Panc1 (cell line): Measurements from ENCODE around the gene DENND2A. TPM values are rescaled to one million over a fixed set of nuclear protein-coding genes. Genes with fewer than 3 reads are reported as not detected.

Experiments used
- ATAC-seq: fragments of 200-7000 bp; cut with Tn5 transposase; 2 replicates; pipeline ENCODE4 v1.9.1; 2020; ENCODE audit warnings: mild to moderate bottlenecking, moderate library complexity
- BruUV-seq: library from RNA; stranded (reverse); fragments of 400-500 nt; replicated peaks from 2 replicates; lab custom pipeline; 2021; lab: Mats Ljungman, UMichigan
- CTCF ChIA-PET: fragments of 300-600 bp; sonication (Branson Sonifier 250); formaldehyde crosslinking; loops from one replicate; lab custom pipeline; 2022; ENCODE audit warnings: antibody characterized with exemption; lab: Charles Lee
- POLR2A ChIA-PET: fragments of 300-600 bp; sonication (Branson Sonifier 250); formaldehyde crosslinking; loops from one replicate; lab custom pipeline; 2022; ENCODE audit warnings: antibody characterized with exemption; lab: Charles Lee
- DNase-seq: peaks from one replicate; pipeline ENCODE4 v3.0.0-alpha.2; 2010; ENCODE audit warnings: low read depth, low spot score
- H3K27ac ChIP-seq: 2 replicates; pipeline ENCODE4 v1.5.1; 2011; ENCODE audit warnings: mild to moderate bottlenecking, low read length, inconsistent platforms
- H3K27me3 ChIP-seq: fragments of 200-500 bp; sonication (Bioruptor generic); 2 replicates; pipeline ENCODE4 v1.6.0; 2014; ENCODE audit warnings: low read length, inconsistent platforms; ENCODE audit not compliant: control insufficient read depth, insufficient read depth
- H3K36me3 ChIP-seq: fragments of 200-500 bp; sonication (Bioruptor generic); 2 replicates; pipeline ENCODE4 v1.5.1; 2014; ENCODE audit warnings: inconsistent platforms, mild to moderate bottlenecking, low read length, moderate library complexity; ENCODE audit not compliant: control insufficient read depth, insufficient read depth
- H3K4me1 ChIP-seq: 2 replicates; pipeline ENCODE4 v1.5.1; 2011; ENCODE audit warnings: inconsistent platforms, mild to moderate bottlenecking, low read length, moderate library complexity; ENCODE audit not compliant: control insufficient read depth, insufficient read depth
- H3K4me3 ChIP-seq, 2 experiments: 2 replicates each; pipeline ENCODE4 v1.5.1; 2011 to 2012; ENCODE audit warnings: low read depth in 2 of 2, low read length in 2 of 2, mild to moderate bottlenecking in 2 of 2, inconsistent platforms in 1 of 2, moderate library complexity in 1 of 2
- H3K9me3 ChIP-seq: fragments of 200-500 bp; sonication (Bioruptor generic); 2 replicates; pipeline ENCODE4 v1.5.1; 2014; ENCODE audit warnings: low read depth, mild to moderate bottlenecking, inconsistent platforms, low read length, moderate library complexity; ENCODE audit not compliant: control insufficient read depth, insufficient read depth
- CTCF ChIP-seq: fragments of 450-650 bp; IDR thresholded peaks from 2 replicates; pipeline ENCODE4 v1.5.1; 2017; ENCODE audit warnings: mild to moderate bottlenecking
- POLR2AphosphoS5 ChIP-seq: IDR thresholded peaks from 2 replicates; pipeline ENCODE4 v1.6.1; 2012; ENCODE audit warnings: mild to moderate bottlenecking, low read depth, low read length, moderate library complexity
- REST ChIP-seq, 2 experiments: IDR thresholded peaks; 2 replicates each; pipeline ENCODE4 v1.6.1; 2011 to 2012; ENCODE audit warnings: low read depth in 2 of 2, control low read depth in 1 of 2, low read length in 1 of 2, mild to moderate bottlenecking in 1 of 2, moderate library complexity in 1 of 2; ENCODE audit not compliant: insufficient read depth in 1 of 2
- SIN3A ChIP-seq: IDR thresholded peaks from 2 replicates; pipeline ENCODE4 v1.6.1; 2012; ENCODE audit warnings: low read depth, mild to moderate bottlenecking, low read length, moderate library complexity, borderline replicate concordance; ENCODE audit not compliant: insufficient read depth
- TCF7L2 ChIP-seq: IDR thresholded peaks from 2 replicates; pipeline ENCODE4 v1.6.1; 2011; ENCODE audit warnings: mild to moderate bottlenecking, low read depth, low read length, inconsistent platforms
- in situ Hi-C: cut with HindIII; loops from 2 replicates; pipeline ENCODE4 v1.10.0; 2016; ENCODE audit warnings: low sequenced_read_pairs, low pct_unique_long_range_greater_than_20kb
- intact Hi-C: fragments of 100-400 bp; cut with micrococcal nuclease; formaldehyde crosslinking; loops from one replicate; pipeline ENCODE4 v1.10.0; 2022; ENCODE audit not compliant: unreplicated experiment
- total RNA-seq: library from RNA; stranded (reverse); gene quantifications from one replicate; pipeline ENCODE4 v1.2.1, GENCODE V29; 2021; ENCODE audit not compliant: unreplicated experiment

DENND2A gene
- total RNA-seq, 1 experiment from 2014 or later: 1.4 TPM

GRCh38 chr7:140577651-140578050 lies 63.0 kb downstream of the DENND2A start:
- BruUV-seq: no TSS peak
- TF ChIP-seq POLR2AphosphoS5: no peak
- no peak for TF ChIP-seq REST (IDR thresholded peaks at IDR 0.05; ENCODE audit: insufficient read depth in 1 of 2, low read depth in 2 of 2, low read length in 1 of 2)
- CTCF ChIA-PET: no interaction called here
- ATAC-seq: no peak
- no peak overlapping the region for H3K4me3 ChIP-seq
- in situ Hi-C loops: no loop called here
- H3K27me3 ChIP-seq: no peaks in the 10 kb centered on the region
- no peaks in the 10 kb centered on the region for H3K36me3 ChIP-seq
- intact Hi-C loops: no loop called here
- no peak for DNase-seq
- no peaks in the 10 kb centered on the region for H3K9me3 ChIP-seq
- POLR2A ChIA-PET: no interaction called here
- no peaks in the 10 kb centered on the region for H3K4me1 ChIP-seq
- H3K27ac ChIP-seq: no peak overlapping the region

GRCh38 chr7:140576589-140576988 lies 64.0 kb downstream of the DENND2A start:
- DNase-seq (no peak), ATAC-seq (no peak)
- POLR2A ChIA-PET: no interaction called here
- intact Hi-C loops: no loop called here
- BruUV-seq: no TSS peak
- Histone ChIP-seq H3K27me3 (no peaks in the 10 kb centered on the region), H3K4me3 (no peak overlapping the region), H3K36me3 (no peaks in the 10 kb centered on the region), H3K9me3 (no peaks in the 10 kb centered on the region), H3K4me1 (no peaks in the 10 kb centered on the region), H3K27ac (no peak overlapping the region)
- TF ChIP-seq CTCF: no peak
- no peak for TF ChIP-seq TCF7L2
- no peak for TF ChIP-seq POLR2AphosphoS5
- TF ChIP-seq SIN3A: no peak
- CTCF ChIA-PET: interaction anchor here (0.6 kb wide), 1 partner anchor 27 kb away, joined by 4 read pairs; no protein-coding TSS in a partner anchor
- in situ Hi-C loops: no loop called here

- H3K27ac ChIP-seq: no peak overlapping the region
- H3K4me3 ChIP-seq: no peak overlapping the region
- ChIA-PET POLR2A (no interaction called here), CTCF (no interaction called here)
- no TSS peak for BruUV-seq
- in situ Hi-C loops (no loop called here), intact Hi-C loops (no loop called here)
- H3K4me1 ChIP-seq: peaks cover 7% of the 10 kb centered on the region; the same call in 1 of the 2 replicates
- DNase-seq: no peak
- ATAC-seq: no peak
- H3K27me3 ChIP-seq: no peaks in the 10 kb centered on the region
- H3K36me3 ChIP-seq: no peaks in the 10 kb centered on the region
- no peak for TF ChIP-seq CTCF
- no peak for TF ChIP-seq REST (IDR thresholded peaks at IDR 0.05; ENCODE audit: insufficient read depth in 1 of 2, low read depth in 2 of 2, low read length in 1 of 2)
- no peak for TF ChIP-seq SIN3A
- TF ChIP-seq POLR2AphosphoS5: no peak
- no peak for TF ChIP-seq TCF7L2
- H3K9me3 ChIP-seq: no peaks in the 10 kb centered on the region
Observed at GRCh38 chr7:140571538-140572122, 69.0 kb downstream of the DENND2A start.
